Measurements from ENCODE around the gene CPED1.
"Not testable (repeated sequence)": the region's sequence is repeated elsewhere in the genome, so short reads cannot be mapped to it uniquely, and the experiment has no call there.

The CPED1 gene

GRCh38 chr7:121196286-121196685 is 207.8 kb downstream of the CPED1 start:
- no peak for DNase-seq

- no peak for DNase-seq
These were observed 208.9 kb downstream of the CPED1 start for GRCh38 chr7:121197455-121197854.

GRCh38 chr7:121198502-121198901 is 210.0 kb downstream of the CPED1 start:
- no peak for DNase-seq

GRCh38 chr7:121202125-121202524 is 213.6 kb downstream of the CPED1 start:
- DNase-seq = no peak

- DNase-seq = no peak
These were observed 214.3 kb downstream of the CPED1 start for GRCh38 chr7:121202834-121203233.

GRCh38 chr7:121204537-121204936 is 216.0 kb downstream of the CPED1 start:
- no peak for DNase-seq

- no peak for DNase-seq
These were observed 217.3 kb downstream of the CPED1 start for GRCh38 chr7:121205777-121206176.

GRCh38 chr7:121211253-121211652 is 222.7 kb downstream of the CPED1 start:
- DNase-seq = no peak

- no peak for DNase-seq
These were observed 223.5 kb downstream of the CPED1 start for GRCh38 chr7:121212036-121212435.

- DNase-seq = no peak
These were observed 226.1 kb downstream of the CPED1 start for GRCh38 chr7:121214657-121215056.

GRCh38 chr7:121219026-121219425 is 230.5 kb downstream of the CPED1 start:
- no peak for DNase-seq

- not testable (repeated sequence) for DNase-seq
These were observed 232.6 kb downstream of the CPED1 start for GRCh38 chr7:121221108-121221507.

- no peak for DNase-seq
These were observed 240.3 kb downstream of the CPED1 start for GRCh38 chr7:121228779-121229178.

- DNase-seq = no peak
These were observed 246.7 kb downstream of the CPED1 start for GRCh38 chr7:121235201-121235600.

- DNase-seq = no peak
These were observed 249.1 kb downstream of the CPED1 start for GRCh38 chr7:121237601-121238000.

GRCh38 chr7:121244120-121244870 is 255.8 kb downstream of the CPED1 start:
- no peak for DNase-seq

- DNase-seq = not testable (repeated sequence)
These were observed 262.9 kb downstream of the CPED1 start for GRCh38 chr7:121251367-121251766.

GRCh38 chr7:121252523-121253235 is 264.2 kb downstream of the CPED1 start:
- DNase-seq = not testable (repeated sequence)

GRCh38 chr7:121259826-121260225 is 271.3 kb downstream of the CPED1 start:
- DNase-seq = no peak

GRCh38 chr7:121261207-121261884 is 272.8 kb downstream of the CPED1 start:
- no peak for DNase-seq

- DNase-seq = no peak
These were observed 273.7 kb downstream of the CPED1 start for GRCh38 chr7:121262221-121262620.

- DNase-seq = no peak
These were observed 274.5 kb downstream of the CPED1 start for GRCh38 chr7:121262969-121263368.

GRCh38 chr7:121266307-121266894 is 277.9 kb downstream of the CPED1 start:
- DNase-seq = no peak
